Measurements from ENCODE around the gene FIBCD1.

FIBCD1 gene

DNA sequence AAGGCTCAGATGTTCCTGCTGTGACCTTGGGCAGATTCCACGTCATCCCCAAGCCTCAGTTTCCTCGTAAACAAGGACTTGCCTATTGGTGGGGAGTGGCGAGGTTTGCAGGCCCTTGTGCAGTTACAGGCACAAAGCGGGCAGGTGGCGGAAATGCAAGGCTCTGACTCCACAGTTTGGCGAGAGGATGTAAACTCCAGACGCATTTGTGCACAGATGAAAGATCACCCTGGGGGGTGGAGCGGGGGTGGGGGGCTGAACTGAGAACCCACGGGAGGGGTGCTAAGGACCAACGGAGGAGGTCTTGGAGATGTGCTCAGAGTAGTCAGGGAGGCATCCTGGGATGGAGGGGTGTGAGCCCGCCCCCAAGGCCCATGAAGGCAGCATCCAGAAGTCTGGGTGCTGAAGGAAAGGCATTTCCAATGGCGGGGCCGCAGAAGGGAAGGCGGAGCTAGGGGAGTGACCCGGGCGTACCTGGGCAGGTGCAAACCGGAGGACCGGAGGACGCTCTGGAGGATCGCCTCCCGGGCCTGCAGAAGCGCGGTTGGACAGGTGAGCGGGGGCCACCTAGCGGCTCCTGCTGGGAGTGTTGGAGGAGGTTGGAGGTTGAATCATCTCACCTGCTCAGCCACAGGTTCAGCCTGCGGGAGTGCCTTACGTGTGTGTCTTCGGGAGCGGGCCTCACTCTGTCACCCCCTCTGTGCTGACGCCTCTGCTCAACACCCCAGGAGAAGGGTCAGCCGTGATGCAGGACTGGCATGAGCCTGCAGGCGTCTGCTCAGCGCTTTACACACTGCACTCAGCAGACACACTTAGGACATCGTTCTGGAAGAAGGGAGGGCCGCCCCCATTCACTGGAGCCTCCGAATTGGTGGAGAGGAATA, 1.9 kb upstream of the FIBCD1 start:
- no peak overlapping the region for H3K4me3 ChIP-seq (ENCODE audit: low read depth, low read length)
- DNase-seq (ENCODE audit: low read depth) = no peak

DNA sequence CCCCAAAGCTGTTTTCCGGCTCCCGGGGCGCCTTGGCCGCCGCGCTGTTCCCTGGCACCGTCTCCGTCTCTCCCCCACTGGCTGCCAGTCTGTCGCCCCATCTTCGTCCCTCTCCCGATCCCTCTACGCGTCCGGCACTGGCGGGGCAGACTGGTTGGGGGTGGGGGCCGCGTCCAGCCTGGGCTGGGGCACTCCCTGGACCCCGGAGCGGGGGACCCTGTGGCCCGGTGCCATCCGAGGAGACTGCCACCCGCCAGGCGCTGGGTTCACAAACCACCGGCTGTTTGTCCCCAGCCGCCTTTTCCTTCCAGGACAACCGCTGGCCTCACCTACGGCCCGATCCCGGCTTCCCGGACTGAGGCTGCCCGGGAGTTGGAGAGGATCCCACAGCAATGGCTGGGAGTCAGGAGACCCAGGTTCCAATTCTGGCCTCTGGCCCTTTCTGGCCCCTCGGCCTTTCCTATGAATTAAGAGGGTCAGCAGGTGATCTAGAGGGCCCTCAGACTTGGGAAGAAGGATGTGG, 1.0 kb upstream of the FIBCD1 start:
- no peak overlapping the region for H3K4me3 ChIP-seq (ENCODE audit: low read depth, low read length)
- no peak for DNase-seq (ENCODE audit: low read depth)

DNA sequence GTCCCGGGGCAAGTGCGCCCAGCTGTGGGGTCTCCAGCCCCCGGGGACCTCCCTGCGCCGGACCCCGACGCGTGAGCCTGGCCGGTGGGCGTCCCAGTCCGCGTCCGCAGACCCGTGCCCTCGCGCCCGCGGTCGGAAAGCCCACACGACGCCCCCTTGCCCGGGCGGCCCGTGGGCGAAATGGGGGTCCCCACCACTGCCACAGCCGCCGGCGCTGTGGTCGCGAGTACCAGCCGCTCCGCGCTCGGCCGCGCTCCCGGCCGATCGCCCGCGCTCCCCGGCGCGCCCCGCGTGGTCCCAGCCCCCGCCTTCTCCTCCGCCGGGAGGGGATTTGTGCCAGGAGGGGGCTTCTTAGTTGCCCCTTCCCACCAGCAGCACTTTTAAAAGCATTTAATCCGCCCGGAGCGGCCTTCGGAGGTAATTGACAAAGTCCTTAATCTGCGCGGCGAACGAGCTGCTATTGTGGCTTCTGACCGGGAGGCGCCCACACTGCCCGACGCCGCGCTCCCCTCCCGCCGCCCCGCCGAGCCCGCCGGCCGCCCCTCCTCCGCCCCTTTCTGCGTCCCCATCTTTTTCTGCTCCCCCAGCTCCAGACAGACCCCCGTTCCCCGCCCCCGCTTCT, 469 bp upstream of the FIBCD1 start:
- H3K4me3 ChIP-seq (ENCODE audit: low read depth, low read length) = peak overlapping the region; percentile 57
- DNase-seq (ENCODE audit: low read depth) = no peak

- peak overlapping the region; percentile 57 for H3K4me3 ChIP-seq (ENCODE audit: low read depth, low read length)
- DNase-seq (ENCODE audit: low read depth) = no peak
Observed at GRCh38 chr9:130938184-130938651, 829 bp downstream of the FIBCD1 start.

- DNase-seq (ENCODE audit: low read depth) = no peak
- no peak overlapping the region for H3K4me3 ChIP-seq (ENCODE audit: low read depth, low read length)
Observed at GRCh38 chr9:130937146-130938076, 1.6 kb downstream of the FIBCD1 start.

DNA sequence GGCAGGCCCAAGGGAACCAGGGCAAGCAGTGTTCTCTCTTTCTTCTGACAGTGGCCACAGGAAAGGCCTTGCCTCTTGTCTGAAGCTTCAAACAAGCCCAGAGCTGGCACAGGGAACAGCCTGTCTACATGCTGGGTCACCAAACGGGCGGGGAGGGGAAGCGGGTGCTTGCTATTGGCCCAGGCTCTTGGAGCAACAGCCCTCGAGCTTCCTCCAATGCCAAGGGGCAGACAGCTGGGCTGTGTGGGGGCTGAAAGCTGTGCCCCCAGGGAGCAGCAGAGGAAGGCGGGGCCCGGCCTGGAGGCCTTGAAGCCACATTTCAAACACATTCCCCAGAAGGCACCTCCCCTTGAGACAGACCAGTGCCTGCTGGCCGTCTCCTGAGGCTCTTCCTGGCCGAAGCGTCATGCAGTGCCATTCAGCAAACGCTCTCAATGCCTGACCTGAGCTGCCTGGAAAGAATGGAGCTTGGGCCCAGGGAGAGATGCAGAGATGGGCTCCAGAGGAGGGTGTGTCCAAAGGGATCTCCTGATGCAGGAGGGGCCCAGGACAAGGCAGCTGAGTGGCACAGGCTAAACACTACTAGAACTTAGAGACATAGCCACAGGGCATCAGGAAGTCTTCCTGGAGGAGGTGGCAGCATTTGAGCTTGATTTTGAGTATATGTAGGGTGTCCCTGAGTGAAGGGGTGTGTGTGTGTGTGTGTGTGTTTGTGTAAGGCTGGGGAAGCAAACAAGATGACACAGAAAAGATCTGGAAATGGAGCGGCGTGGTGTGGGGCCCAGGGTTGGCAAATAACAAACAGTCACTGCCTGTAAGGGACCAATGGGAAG, 2.5 kb downstream of the FIBCD1 start:
- DNase-seq (ENCODE audit: low read depth) = peak; percentile 67
- no peak overlapping the region for H3K4me3 ChIP-seq (ENCODE audit: low read depth, low read length)

DNA sequence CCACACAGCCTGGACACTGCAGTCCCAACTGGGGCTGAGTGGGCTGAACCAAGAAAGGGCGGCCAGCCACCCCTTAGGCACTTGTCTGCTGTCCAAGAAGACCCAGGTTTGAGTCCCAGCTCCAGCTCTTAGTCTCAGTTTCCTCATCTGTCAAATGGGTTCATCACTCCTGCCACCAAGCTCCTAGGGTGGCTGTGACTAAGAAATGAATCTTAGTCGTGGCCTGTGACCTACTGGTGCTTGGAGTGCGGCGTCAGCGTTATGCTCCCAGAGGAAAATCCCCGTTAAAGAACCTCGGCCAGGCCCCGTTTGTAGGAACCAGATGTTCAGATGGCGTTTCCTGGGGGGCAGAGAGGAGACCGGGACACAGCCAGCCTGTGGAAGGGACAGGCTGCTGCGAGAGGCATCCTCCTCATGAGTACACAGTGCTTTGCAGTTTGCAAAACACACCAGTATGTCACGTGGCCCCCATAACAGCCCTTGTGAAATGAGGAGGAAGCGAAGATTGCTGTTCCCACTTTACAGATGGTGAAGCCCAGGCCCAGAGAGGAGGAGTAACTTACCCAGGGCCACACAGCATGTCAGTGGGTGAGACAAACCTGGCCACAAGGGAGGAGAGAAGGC, 3.3 kb downstream of the FIBCD1 start:
- no peak for DNase-seq (ENCODE audit: low read depth)
- no peak overlapping the region for H3K4me3 ChIP-seq (ENCODE audit: low read depth, low read length)

DNA sequence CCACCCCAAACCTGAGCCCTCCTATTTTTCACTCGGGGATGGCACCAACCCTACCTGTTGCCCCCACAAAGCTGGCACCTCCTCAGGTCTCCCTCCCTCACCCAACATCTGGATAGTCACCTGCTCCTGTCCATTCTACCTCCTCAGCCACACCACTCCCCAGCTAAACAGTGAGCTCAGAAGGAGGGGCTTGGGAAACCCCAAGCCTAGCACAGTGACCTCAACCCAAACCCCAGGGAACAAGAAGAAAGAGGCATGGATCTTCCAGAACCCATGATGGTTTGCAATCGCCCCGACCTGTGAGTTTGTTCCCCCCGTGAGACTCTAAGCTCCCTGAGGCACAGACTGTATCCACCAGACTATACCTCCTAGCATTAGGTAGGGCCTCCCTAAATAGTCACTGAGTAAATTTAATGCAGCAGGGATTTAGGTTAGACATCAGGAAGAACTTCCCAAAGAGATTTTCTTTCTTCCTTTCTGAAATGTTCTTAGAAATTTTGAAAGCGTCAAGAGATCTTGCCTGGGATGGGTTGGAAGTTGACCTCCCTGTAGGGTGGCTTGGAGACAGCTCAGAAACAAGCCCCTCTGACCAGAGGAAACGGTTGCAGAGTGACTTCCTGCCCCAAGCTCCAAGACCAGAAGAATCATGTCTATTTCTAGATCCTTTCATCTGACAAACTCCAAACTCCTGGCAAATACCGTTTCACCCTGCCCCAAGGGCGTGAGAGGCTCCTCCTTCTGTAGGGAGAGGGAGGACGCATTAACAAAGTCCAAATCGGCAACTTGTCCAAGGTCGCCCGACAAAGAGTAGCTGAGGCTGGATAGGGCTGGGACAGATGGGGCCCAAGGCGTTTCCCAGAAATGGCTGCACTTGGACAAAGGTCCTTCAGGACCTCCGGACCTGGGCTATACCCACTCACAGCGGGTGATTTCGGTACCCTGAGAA, 4.1 kb downstream of the FIBCD1 start:
- DNase-seq (ENCODE audit: low read depth) = no peak
- H3K4me3 ChIP-seq (ENCODE audit: low read depth, low read length) = no peak overlapping the region

GRCh38 chr9:130934246-130934645, 4.8 kb downstream of the FIBCD1 start:
- no peak overlapping the region for H3K4me3 ChIP-seq (ENCODE audit: low read depth, low read length)
- no peak for DNase-seq (ENCODE audit: low read depth)

DNA sequence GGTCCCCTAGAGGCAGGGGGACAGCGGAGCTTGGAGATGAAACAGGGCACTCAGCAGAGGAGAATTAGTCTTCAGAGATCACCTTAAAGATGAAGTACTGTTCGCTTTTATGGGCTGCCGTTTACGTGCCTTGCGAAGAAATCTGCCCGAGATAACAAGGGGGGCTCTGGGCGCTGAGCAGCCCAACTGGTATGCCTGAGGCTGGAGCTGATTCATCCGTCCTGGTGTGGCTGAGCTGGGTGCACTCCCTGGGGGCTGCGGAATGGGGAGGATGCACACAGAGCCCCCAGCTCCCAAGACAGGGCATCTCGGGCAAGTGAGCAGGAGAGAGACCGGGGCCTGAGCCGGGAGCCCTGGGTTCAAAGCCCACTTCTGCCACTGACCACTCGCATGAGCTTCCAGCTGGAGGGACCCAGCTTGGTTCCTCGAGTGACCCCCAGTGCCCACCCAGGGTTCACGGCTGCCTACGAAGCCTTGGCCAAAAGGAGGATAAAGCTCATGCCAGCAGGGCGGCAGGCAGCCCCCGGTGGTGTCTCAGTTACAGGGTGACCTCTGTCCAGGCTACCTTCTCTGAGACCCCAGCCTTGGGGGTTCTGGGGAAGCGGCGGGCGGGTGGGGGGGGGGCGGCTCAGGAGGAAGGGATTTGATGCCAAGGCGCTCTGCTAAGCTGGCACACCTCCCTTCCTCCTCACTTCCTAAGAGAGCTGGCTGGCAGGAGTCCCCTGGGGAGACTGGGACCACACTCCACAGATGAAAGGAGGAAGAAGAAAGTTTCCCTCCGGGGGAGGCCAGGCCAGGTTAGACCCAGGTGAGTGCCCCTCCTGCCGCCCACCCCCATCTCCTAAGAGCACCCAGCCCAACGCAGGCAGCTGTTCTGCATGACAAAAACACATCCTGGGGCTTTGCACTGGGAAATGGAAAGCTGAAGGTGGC, 5.7 kb downstream of the FIBCD1 start:
- no peak for DNase-seq (ENCODE audit: low read depth)
- H3K4me3 ChIP-seq (ENCODE audit: low read depth, low read length) = no peak overlapping the region

DNA sequence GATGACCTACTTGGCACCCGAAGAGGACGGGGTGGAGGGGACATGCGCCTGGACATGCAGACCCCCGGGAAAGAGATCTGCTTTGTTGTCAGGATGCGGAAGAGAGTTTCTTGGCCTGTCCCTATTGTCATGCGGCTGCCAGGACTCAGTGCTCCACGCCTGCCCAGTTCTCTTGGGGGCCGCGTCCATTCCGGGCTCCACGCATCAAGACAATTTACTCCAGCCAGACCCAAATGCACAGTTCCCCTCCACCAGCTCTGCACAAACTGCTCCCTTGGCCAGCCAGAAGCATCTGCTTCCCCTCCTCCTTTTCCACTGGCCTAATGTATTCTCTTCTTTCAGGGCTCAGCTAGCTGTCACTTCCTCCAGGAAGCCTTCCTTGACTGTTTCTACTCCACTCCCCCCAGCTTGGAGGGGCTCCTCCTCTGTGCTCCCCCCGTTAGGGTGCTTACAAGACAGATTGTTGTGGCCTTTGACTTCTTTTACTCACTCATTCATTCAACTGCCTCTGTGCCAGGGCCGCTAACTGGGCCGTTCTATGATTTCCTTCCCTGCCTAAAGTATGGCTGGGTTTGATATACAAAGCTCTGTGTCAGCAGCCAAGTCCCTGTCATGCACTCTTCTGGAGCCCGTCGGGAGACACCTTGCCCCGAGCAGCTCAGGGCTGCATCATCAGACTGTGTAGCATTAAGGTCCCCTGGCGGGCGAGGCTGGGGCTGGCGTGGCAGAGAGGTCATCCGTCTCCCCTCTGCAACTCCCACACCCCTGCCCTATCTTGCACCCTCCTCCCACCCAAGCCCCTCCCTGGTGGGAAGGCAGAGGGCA, 6.6 kb downstream of the FIBCD1 start:
- H3K4me3 ChIP-seq (ENCODE audit: low read depth, low read length) = no peak overlapping the region
- no peak for DNase-seq (ENCODE audit: low read depth)

- H3K4me3 ChIP-seq (ENCODE audit: low read depth, low read length) = no peak overlapping the region
- no peak for DNase-seq (ENCODE audit: low read depth)
Observed at GRCh38 chr9:130931508-130932254, 7.4 kb downstream of the FIBCD1 start.

GRCh38 chr9:130930804-130931349, 8.2 kb downstream of the FIBCD1 start:
- no peak overlapping the region for H3K4me3 ChIP-seq (ENCODE audit: low read depth, low read length)
- DNase-seq (ENCODE audit: low read depth) = no peak

DNA sequence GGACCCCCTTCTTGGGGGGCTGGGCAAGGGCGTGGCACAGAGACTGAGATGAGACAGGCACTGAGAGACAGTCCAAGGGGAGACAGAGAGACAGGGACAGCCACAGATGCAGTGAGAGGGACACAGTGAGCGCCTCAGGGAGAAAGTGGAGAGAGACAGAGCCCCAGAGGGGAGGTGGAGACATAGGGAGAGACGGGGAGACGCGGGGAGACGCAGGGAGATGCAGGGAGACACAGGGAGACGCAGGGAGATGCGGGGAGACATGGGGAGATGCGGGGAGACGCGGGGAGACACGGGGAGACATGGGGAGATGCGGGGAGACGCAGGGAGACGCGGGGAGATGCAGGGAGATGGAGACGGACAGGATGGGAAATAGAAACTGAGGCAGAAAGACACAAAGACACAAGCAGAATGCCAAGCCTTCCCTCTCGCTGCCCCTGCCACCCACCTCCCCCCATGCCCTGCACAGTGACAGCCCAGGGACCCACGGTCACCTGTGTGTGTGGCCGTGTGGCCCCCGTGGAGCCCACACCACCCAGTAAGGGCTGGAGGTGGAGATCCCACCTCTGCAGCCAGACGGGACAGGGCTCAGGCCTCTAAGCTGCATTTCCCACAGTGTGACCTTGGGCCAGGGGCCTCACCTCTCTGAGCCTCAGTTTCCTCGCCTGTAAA, 8.8 kb downstream of the FIBCD1 start:
- DNase-seq (ENCODE audit: low read depth) = no peak
- H3K4me3 ChIP-seq (ENCODE audit: low read depth, low read length) = no peak overlapping the region

Data from skeletal muscle cell (primary cell).